Measurements from ENCODE around the gene NEU2.
A peak's percentile ranks its signal among the peaks of the same experiment; 100 is the strongest.
"Not testable (repeated sequence)": the region's sequence is repeated elsewhere in the genome, so short reads cannot be mapped to it uniquely, and the experiment has no call there.

Gene NEU2

GRCh38 chr2:233009661-233010060 is 22.8 kb upstream of the NEU2 start:
- FAIRE-seq (no peak), DNase-seq (ENCODE audit: insufficient read length, low spot score) (no peak)

- no peak for FAIRE-seq
These were observed 21.8 kb upstream of the NEU2 start for GRCh38 chr2:233010569-233011267.

GRCh38 chr2:233011268-233011650 is 21.2 kb upstream of the NEU2 start:
- DNase-seq (ENCODE audit: insufficient read length, low spot score) (no peak), FAIRE-seq (no peak)

More at GRCh38 chr2:233010569-233011267, 21.8 kb upstream of the NEU2 start:
- no peak for DNase-seq (ENCODE audit: insufficient read length, low spot score)

GRCh38 chr2:233011702-233012131 is 20.8 kb upstream of the NEU2 start:
- no peak for FAIRE-seq
- no peak for DNase-seq (ENCODE audit: insufficient read length, low spot score)

- FAIRE-seq, result no peak
- DNase-seq (ENCODE audit: insufficient read length, low spot score), result no peak
These were observed 20.0 kb upstream of the NEU2 start for GRCh38 chr2:233012301-233012971.

GRCh38 chr2:233013027-233013461 is 19.4 kb upstream of the NEU2 start, which contains the start of gene NGEF:
Gene NGEF, minus strand, starts transcription at chr2:233013256. Its CDS starts 38,366 bp downstream, at chr2:232974890.
- DNase-seq (ENCODE audit: insufficient read length, low spot score) (no peak), FAIRE-seq (no peak)

GRCh38 chr2:233013650-233014049 is 18.8 kb upstream of the NEU2 start:
- DNase-seq (ENCODE audit: insufficient read length, low spot score) (no peak), FAIRE-seq (no peak)

GRCh38 chr2:233015019-233015645 is 17.3 kb upstream of the NEU2 start:
- FAIRE-seq (peak; percentile 94), DNase-seq (ENCODE audit: insufficient read length, low spot score) (no peak)

GRCh38 chr2:233017947-233018346 is 14.5 kb upstream of the NEU2 start:
- no peak for FAIRE-seq
- no peak for DNase-seq (ENCODE audit: insufficient read length, low spot score)

GRCh38 chr2:233019610-233020009 is 12.9 kb upstream of the NEU2 start:
- FAIRE-seq; DNase-seq (ENCODE audit: insufficient read length, low spot score): not testable (repeated sequence)

GRCh38 chr2:233020454-233020853 is 12.0 kb upstream of the NEU2 start:
- no peak for FAIRE-seq
- DNase-seq (ENCODE audit: insufficient read length, low spot score), result no peak

GRCh38 chr2:233021771-233022170 is 10.7 kb upstream of the NEU2 start:
- DNase-seq (ENCODE audit: insufficient read length, low spot score), result no peak
- no peak for FAIRE-seq

GRCh38 chr2:233022561-233022960 is 9.9 kb upstream of the NEU2 start:
- DNase-seq (ENCODE audit: insufficient read length, low spot score) (no peak), FAIRE-seq (no peak)

GRCh38 chr2:233023007-233023760 is 9.3 kb upstream of the NEU2 start:
- FAIRE-seq (no peak), DNase-seq (ENCODE audit: insufficient read length, low spot score) (no peak)

GRCh38 chr2:233023761-233024410 is 8.6 kb upstream of the NEU2 start:
- no peak for FAIRE-seq
- no peak for DNase-seq (ENCODE audit: insufficient read length, low spot score)

- FAIRE-seq (no peak), DNase-seq (ENCODE audit: insufficient read length, low spot score) (no peak)
These were observed 6.8 kb upstream of the NEU2 start for GRCh38 chr2:233025706-233026105.

GRCh38 chr2:233026198-233026813 is 6.2 kb upstream of the NEU2 start:
- peak; percentile 68 for FAIRE-seq
- DNase-seq (ENCODE audit: insufficient read length, low spot score), result peak; percentile 41

- FAIRE-seq (no peak), DNase-seq (ENCODE audit: insufficient read length, low spot score) (peak; percentile 41)
These were observed 3.2 kb upstream of the NEU2 start for GRCh38 chr2:233029321-233029720.

GRCh38 chr2:233031556-233032500 is 644 bp upstream of the NEU2 start:
- FAIRE-seq (no peak), DNase-seq (ENCODE audit: insufficient read length, low spot score) (no peak)
